Sciatic nerve (tissue), 2 donors: Measurements from ENCODE around the gene TSGA10. TPM values are rescaled to one million over a fixed set of nuclear protein-coding genes. Genes with fewer than 3 reads are reported as not detected.

Experiments used
- ATAC-seq: fragments of 200-7000 bp; cut with Tn5 transposase; one replicate; pipeline ENCODE4 v1.9.1; 2020; ENCODE audit warnings: mild to moderate bottlenecking, moderate library complexity
- DNase-seq: peaks from one replicate; pipeline ENCODE4 v3.0.0-alpha.2; 2020; ENCODE audit warnings: low spot score
- intact Hi-C: fragments of 100-400 bp; cut with DNase I; formaldehyde crosslinking; loops from one replicate; pipeline ENCODE4 v1.14.2; 2022
- total RNA-seq: library from RNA; stranded (reverse); fragmentation: NEBNext Ultra II Directional; extraction: Animal tissue kit (Norgen Biotek cat#: 25700); gene quantifications from one replicate; pipeline ENCODE4 v1.2.1, GENCODE V29; 2021
- donor health status: DM: no; HTN: no; CAD: no.
- donor health status: DM: no; HTN: no; CAD: no.

Gene TSGA10
- total RNA-seq, 1 donor from 2014 or later: 11.0 TPM

DNA sequence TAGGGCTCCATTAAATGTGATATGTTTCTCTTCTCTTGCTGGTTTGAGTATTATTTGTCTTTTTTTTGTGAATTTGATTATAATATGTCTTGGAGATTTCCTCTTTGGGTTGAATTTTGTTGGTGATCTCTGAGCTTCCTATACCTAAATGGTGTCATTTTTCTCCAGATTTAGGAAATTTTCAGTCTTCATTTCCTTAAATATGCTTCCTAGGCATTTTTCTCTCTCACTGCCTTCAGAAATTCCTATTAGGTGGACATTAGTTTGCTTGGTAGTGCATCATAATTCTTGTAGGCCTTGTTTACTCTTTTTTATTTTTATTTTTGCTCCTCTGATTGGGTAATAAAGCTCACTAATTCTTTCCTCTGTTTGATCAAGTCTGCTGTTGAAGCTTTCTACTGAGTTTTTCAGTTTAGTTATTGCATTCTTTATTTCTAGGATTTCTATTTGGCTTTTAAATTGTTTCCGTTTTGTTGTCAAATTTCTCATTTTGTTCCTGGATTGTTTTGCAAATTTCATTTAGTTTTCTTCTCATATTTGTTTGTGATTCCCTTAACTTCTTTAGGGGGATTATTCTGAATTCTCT lies 182.1 kb downstream of the TSGA10 start:
- ATAC-seq (no peak), DNase-seq (no peak)
- intact Hi-C loops: no loop called here

- DNase-seq: no peak
- ATAC-seq: no peak
- intact Hi-C loops: no loop called here
These were observed 194.8 kb downstream of the TSGA10 start for GRCh38 chr2:98959810-98960507.

GRCh38 chr2:98952966-98953365 lies 201.8 kb downstream of the TSGA10 start:
- ATAC-seq (no peak), DNase-seq (no peak)
- intact Hi-C loops: no loop called here

DNA sequence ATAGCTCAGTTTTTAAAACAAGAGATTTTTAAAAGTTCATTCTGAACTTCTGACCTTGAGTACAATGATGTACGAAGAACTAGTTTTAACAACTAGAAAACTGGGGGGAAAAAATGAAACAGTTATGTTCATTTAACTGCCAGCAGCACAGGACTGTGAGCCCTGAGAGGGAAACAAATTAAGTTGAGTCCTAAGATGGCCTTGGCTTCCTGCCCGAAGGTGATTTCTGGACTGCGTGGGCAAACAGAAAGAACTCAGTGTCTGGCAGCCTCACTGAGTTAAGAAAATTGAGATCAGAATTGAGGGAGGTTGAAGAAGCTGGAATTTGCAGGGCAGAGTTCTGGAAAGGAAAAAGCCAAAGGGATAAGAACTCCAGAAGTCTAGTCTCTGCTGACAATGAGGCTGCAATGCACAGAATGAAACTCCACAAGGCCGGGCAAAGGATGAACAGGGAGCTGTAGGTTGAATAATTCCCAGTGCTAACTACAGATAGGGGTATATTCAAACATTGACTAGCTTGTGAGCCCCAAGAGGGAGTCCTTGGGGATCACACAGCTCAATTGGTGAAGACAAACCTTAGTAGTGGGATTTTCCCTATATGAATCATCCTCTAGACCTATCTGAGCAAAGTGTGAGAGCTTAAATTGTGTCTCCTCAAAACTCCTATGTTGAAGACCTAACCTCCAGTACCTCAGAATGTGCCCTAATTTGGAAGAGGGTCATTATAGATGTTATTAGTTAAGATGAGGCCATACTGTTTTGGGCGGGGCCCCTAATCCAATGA lies 205.6 kb downstream of the TSGA10 start:
- ATAC-seq (no peak), DNase-seq (no peak)
- intact Hi-C loops: no loop called here

- DNase-seq: no peak
- intact Hi-C loops: no loop called here
- no peak for ATAC-seq
These were observed 207.2 kb downstream of the TSGA10 start for GRCh38 chr2:98947554-98947953.

Other genes with a start within 250 kb of the TSGA10 start
- gene CRACDL, start 218.7 kb downstream of the TSGA10 start, total RNA-seq: 12.4 TPM
- gene C2orf15, start 13.2 kb downstream of the TSGA10 start, total RNA-seq: not detected
- 12.1 TPM for gene LIPT1, start within 50 bp of the TSGA10 start, total RNA-seq
- 34.5 TPM for gene MITD1, start 26.1 kb upstream of the TSGA10 start, total RNA-seq
- 22.6 TPM for gene MRPL30, start 26.2 kb upstream of the TSGA10 start, total RNA-seq
- gene LYG2, start 100.7 kb upstream of the TSGA10 start, total RNA-seq: not detected
- gene LYG1, start 146.3 kb upstream of the TSGA10 start, total RNA-seq: 2.1 TPM
- 22.2 TPM for gene TXNDC9, start 181.4 kb upstream of the TSGA10 start, total RNA-seq
- gene EIF5B, start 182.4 kb upstream of the TSGA10 start, total RNA-seq: 41.0 TPM